HEK293T (cell line): ENCODE data around the gene TLN1.

ENCODE experiments used
- CTCF ChIA-PET: fragments of 350-600 bp; formaldehyde crosslinking; extraction: SDS; loops from one replicate; lab custom pipeline; 2021; ENCODE audit warnings: antibody characterized with exemption, inconsistent platforms; lab: Yijun Ruan, JAX
- POLR2A ChIA-PET: fragments of 350-600 bp; formaldehyde crosslinking; extraction: SDS; loops from one replicate; lab custom pipeline; 2020; ENCODE audit warnings: antibody characterized with exemption, inconsistent platforms; lab: Yijun Ruan, JAX
- DNase-seq: peaks from one replicate; pipeline ENCODE4 v3.0.0; 2012; ENCODE audit warnings: mixed read lengths; ENCODE audit errors: extremely low spot score
- ARNT ChIP-seq: fragments of 450-650 bp; IDR thresholded peaks from 2 replicates; pipeline ENCODE4 v1.6.1; 2017; ENCODE audit warnings: mild to moderate bottlenecking
- BHLHE40 ChIP-seq: fragments of 450-650 bp; IDR thresholded peaks from 2 replicates; pipeline ENCODE4 v1.6.1; 2016; ENCODE audit warnings: mild to moderate bottlenecking, moderate library complexity, borderline replicate concordance
- CTBP1 ChIP-seq: fragments of 450-650 bp; IDR thresholded peaks from 2 replicates; pipeline ENCODE4 v1.6.1; 2016; ENCODE audit warnings: borderline replicate concordance
- ELF4 ChIP-seq: fragments of 450-650 bp; IDR thresholded peaks from 2 replicates; pipeline ENCODE4 v1.6.1; 2017; ENCODE audit warnings: antibody characterized with exemption
- FOXA1 ChIP-seq: fragments of 450-650 bp; IDR thresholded peaks from 2 replicates; pipeline ENCODE4 v1.6.1; 2016; ENCODE audit warnings: mild to moderate bottlenecking
- FOXK2 ChIP-seq: fragments of 450-650 bp; IDR thresholded peaks from 2 replicates; pipeline ENCODE4 v1.6.1; 2016; ENCODE audit warnings: mild to moderate bottlenecking
- FOXM1 ChIP-seq: fragments of 450-650 bp; IDR thresholded peaks from 2 replicates; pipeline ENCODE4 v1.6.1; 2017; ENCODE audit warnings: mild to moderate bottlenecking, borderline replicate concordance
- HDGF ChIP-seq: fragments of 450-650 bp; IDR thresholded peaks from 2 replicates; pipeline ENCODE4 v1.6.1; 2017; ENCODE audit warnings: antibody characterized with exemption, borderline replicate concordance
- L3MBTL2 ChIP-seq: fragments of 450-650 bp; conservative IDR thresholded peaks from 2 replicates; pipeline ENCODE4 v1.6.1; 2016; ENCODE audit warnings: mild to moderate bottlenecking
- LEF1 ChIP-seq: fragments of 450-650 bp; IDR thresholded peaks from 2 replicates; pipeline ENCODE4 v1.6.1; 2017; ENCODE audit warnings: mild to moderate bottlenecking, borderline replicate concordance
- NFRKB ChIP-seq: fragments of 450-650 bp; IDR thresholded peaks from 2 replicates; pipeline ENCODE4 v1.6.1; 2016; ENCODE audit warnings: mild to moderate bottlenecking, moderate library complexity
- PKNOX1 ChIP-seq: fragments of 450-650 bp; IDR thresholded peaks from 2 replicates; pipeline ENCODE4 v1.6.1; 2016
- SP1 ChIP-seq: fragments of 450-650 bp; IDR thresholded peaks from 2 replicates; pipeline ENCODE4 v1.6.1; 2017
- SUZ12 ChIP-seq: fragments of 450-650 bp; IDR thresholded peaks from 2 replicates; pipeline ENCODE4 v1.6.1; 2016; ENCODE audit warnings: mild to moderate bottlenecking
- TARDBP ChIP-seq: fragments of 450-650 bp; IDR thresholded peaks from 2 replicates; pipeline ENCODE4 v1.6.1; 2016
- ZNF384 ChIP-seq: fragments of 450-650 bp; IDR thresholded peaks from 2 replicates; pipeline ENCODE4 v1.6.1; 2016

TLN1 gene

GRCh38 chr9:35717132-35717870 lies 14.7 kb downstream of the TLN1 start:
- CTCF ChIA-PET = no interaction called here
- no peak for TF ChIP-seq CTBP1
- TF ChIP-seq TARDBP = no peak
- TF ChIP-seq LEF1 = no peak
- no peak for TF ChIP-seq ARNT
- no peak for TF ChIP-seq HDGF
- TF ChIP-seq ELF4 = no peak
- TF ChIP-seq ZNF384 = no peak
- TF ChIP-seq BHLHE40 = no peak
- TF ChIP-seq SUZ12 = no peak
- TF ChIP-seq PKNOX1 = no peak
- TF ChIP-seq SP1 = no peak
- no peak for TF ChIP-seq FOXM1
- TF ChIP-seq NFRKB = no peak
- TF ChIP-seq FOXK2 = no peak
- TF ChIP-seq L3MBTL2 = no peak
- TF ChIP-seq FOXA1 = no peak
- POLR2A ChIA-PET = no interaction called here

DNA sequence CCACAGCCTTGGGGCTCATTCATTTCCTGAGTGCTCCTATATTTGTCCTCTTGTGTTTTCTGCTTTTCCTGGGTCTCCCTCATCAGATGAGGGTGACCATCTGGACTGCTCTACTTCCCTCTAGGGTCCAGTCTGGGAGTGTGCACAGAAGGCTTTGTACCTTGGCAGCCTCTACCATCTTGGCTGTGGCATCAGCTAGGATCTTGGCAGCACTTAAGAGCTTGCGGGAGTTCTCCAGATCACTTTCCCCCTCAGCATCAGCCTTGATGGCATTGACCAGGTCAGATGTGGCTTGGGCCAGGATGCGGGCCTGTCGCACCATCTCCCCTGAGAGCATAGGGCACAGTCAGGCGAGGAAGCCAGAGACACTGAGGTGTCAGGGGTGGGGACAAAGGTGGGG lies 15.8 kb downstream of the TLN1 start:
- no peak for TF ChIP-seq ARNT
- no peak for TF ChIP-seq LEF1
- ChIA-PET POLR2A (no interaction called here), CTCF (no interaction called here)
- DNase-seq = no peak

More at GRCh38 chr9:35717132-35717870, 14.7 kb downstream of the TLN1 start:
- no peak for DNase-seq

DNA sequence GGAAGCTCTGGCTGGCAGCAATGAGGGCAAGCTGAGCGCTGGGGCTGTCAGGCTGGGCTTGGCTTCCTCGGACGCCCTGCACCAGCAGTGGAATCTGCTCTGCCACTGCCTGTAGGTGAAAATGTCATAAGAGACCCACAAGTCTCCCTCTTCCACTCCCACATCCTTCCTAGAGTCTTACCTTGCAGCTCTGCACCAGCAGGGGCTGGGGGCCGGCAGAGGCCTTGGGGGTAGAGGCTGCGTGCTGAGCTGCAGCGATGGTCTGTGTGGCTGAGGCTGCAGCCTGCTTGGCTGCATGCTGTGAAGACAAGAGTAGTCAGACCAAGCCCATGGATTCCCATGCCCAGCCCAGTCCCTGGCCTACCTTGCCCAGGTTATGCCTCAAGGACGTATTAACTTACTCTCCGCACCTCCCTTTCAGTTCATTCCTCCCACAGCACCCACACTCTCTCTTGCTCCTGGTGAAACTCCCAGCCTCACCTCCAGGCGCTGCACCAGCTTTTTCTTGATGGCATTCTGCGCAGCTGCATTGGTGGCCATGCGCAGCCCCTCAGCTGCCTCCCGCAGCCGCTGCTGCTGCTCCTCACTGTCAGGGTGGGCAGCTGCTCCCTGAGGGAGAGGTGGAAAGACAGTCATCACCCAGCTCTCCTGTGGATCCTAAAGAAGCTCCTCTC lies 17.3 kb downstream of the TLN1 start:
- CTCF ChIA-PET = interaction anchor here (0.6 kb wide), 1 partner anchor 199 kb away, joined by 6 read pairs; no protein-coding TSS in a partner anchor
- no peak for DNase-seq
- POLR2A ChIA-PET = no interaction called here
- TF ChIP-seq HDGF = no peak
- no peak for TF ChIP-seq ZNF384
- TF ChIP-seq L3MBTL2 = no peak
- TF ChIP-seq CTBP1 = no peak
- no peak for TF ChIP-seq FOXK2
- TF ChIP-seq PKNOX1 = no peak
- TF ChIP-seq SUZ12 = no peak
- TF ChIP-seq ARNT = no peak
- no peak for TF ChIP-seq BHLHE40
- no peak for TF ChIP-seq NFRKB
- TF ChIP-seq FOXM1 = no peak
- no peak for TF ChIP-seq ELF4
- no peak for TF ChIP-seq FOXA1
- no peak for TF ChIP-seq SP1
- no peak for TF ChIP-seq TARDBP
- TF ChIP-seq LEF1 = no peak

- DNase-seq = no peak
- TF ChIP-seq SP1 (no peak), L3MBTL2 (no peak), PKNOX1 (no peak), NFRKB (no peak), HDGF (no peak), SUZ12 (no peak), ELF4 (no peak), ZNF384 (no peak), FOXM1 (no peak), CTBP1 (no peak), FOXK2 (no peak), TARDBP (no peak), LEF1 (no peak), ARNT (no peak), FOXA1 (no peak)
- CTCF ChIA-PET = interaction anchor here (1.3 kb wide), 1 partner anchor 17 kb away, joined by 4 read pairs; no protein-coding TSS in a partner anchor
- POLR2A ChIA-PET = no interaction called here
These were observed 17.9 kb downstream of the TLN1 start for GRCh38 chr9:35714123-35714522.

DNA sequence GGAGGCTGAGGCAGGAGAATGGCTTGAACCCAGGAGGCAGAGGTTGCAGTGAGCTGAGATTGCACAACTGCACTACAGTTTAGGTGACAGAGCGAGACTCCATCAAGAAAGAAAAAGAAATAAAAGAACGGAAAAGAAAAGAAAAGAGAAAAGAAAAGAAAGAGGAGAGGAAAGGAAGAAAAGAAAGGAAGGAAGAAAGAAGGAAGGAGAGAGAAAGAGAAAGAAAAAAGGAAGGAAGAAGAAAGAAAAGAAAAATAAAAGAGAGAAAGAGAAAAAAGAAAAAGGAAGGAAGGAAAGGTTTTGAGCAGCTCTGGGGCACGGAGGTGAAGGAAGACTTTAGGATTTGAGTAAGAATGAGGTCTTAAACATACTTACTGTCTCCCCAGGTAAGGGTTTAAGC lies 18.4 kb downstream of the TLN1 start:
- no peak for DNase-seq
- TF ChIP-seq BHLHE40 (no peak), ARNT (no peak), FOXA1 (no peak), FOXK2 (no peak), NFRKB (no peak), FOXM1 (no peak), TARDBP (no peak), L3MBTL2 (no peak), ZNF384 (no peak), SP1 (no peak), LEF1 (no peak), ELF4 (no peak), HDGF (no peak), CTBP1 (no peak), SUZ12 (no peak)
- ChIA-PET POLR2A (no interaction called here), CTCF (interaction anchor here (1.3 kb wide), 1 partner anchor 17 kb away, joined by 4 read pairs; no protein-coding TSS in a partner anchor)

DNA sequence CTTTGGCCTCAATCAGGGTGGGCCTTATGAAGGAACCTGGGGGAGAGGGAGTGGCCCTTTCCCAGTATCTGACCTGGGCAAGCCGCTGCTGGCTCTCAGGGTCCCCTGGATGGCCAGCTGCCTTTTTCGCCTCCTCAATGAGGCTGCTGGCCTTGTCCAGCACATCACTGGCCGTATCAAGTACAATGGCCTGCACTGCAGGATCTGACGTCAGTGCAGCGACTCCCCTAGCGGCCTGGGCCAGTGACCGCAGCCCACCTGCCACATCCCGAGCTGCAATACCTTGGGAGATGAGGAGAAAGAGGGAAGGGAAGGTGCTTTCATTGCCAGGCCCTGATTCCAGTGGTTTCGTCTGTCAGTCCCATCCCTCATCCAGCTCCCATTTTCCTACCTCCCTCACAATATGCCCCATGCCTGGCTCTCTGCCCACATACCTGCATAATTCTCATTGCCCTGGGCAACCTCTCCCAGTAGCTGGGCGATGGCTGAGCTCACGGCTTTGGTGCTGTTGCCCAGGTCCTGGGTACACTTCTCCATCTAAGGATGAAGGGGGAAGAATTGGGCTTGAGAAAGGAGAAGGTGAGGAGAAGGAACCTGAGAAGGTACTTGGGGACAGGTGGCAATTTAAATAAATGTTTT lies 19.1 kb downstream of the TLN1 start:
- DNase-seq = no peak
- ChIA-PET POLR2A (no interaction called here), CTCF (interaction anchor here (1.3 kb wide), 1 partner anchor 16 kb away, joined by 4 read pairs; no protein-coding TSS in a partner anchor)
- TF ChIP-seq L3MBTL2 (no peak), FOXA1 (no peak), FOXM1 (no peak)
